ENCODE data around the gene HIGD1A.

The HIGD1A gene

DNA sequence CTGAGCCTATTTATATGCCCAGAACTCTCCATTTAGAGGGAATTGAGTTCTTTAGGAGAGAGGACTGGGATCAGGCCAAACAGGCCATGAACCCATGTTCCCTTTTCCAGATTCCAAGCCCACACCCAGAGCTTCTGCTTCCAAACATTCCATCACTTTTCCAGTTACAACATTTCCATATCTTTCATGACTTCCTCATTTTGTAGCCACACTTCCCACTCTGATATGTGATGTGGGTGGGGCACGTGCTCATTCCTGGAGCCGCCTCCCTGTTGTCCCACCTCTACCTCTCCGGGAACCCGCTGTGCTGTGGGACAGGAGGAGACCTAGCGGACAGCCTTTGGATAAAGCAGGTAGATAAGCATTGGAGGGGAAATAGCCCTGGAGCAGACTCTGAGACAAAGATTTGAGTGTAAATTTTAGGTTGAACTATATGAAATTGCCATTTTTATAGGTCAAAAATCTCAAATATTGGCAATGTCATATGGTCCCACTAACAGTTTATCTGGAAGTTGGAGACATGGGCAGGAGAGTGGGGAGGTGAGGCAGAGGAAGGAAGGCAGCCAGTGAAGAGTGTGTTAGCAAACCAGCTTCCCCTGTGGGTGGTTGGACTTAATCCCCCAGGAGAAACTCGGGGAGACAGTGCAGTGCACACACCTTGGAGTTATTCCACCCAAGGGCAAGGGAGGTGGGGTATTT is 39.6 kb upstream of the HIGD1A start:
- Histone ChIP-seq H3K4me2 (ENCODE audit: low read length) (no peak overlapping the region), H3K4me3 (ENCODE audit: low read length) (no peak overlapping the region), H3K4me1 (ENCODE audit: control insufficient read depth, insufficient read depth, low read length) (peaks cover 4% of the 10 kb centered on the region), H3K9ac (ENCODE audit: low read depth, low read length) (no peak overlapping the region), H3K9me3 (replicated peaks; ENCODE audit: low read length) (no peaks in the 10 kb centered on the region), H3K36me3 (ENCODE audit: insufficient read depth, low read length) (no peaks in the 10 kb centered on the region), H3K27me3 (ENCODE audit: control insufficient read depth, insufficient read depth, low read length) (peaks cover 33% of the 10 kb centered on the region)

DNA sequence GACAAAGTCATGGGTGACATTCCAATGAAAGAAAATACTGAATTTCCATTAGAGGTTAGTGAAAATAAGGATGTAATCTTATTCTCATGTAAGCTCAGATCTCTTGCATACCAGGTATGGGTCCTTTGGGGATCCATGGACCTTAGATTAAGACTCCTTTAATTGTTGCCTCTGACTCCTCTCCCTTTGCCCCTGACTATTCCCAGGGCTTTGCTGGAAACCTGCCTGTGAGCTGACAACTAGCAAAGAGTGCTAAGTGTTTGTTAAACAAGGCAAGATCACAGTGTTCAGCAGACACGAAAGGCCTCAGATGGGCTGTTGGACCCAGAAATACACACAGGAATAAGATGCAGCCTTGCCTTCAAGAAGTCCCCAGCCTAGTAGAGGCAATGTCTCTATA is 37.0 kb upstream of the HIGD1A start:
- H3K36me3 ChIP-seq (ENCODE audit: insufficient read depth, low read length) = no peaks in the 10 kb centered on the region
- no peak overlapping the region for H3K4me2 ChIP-seq (ENCODE audit: low read length)

DNA sequence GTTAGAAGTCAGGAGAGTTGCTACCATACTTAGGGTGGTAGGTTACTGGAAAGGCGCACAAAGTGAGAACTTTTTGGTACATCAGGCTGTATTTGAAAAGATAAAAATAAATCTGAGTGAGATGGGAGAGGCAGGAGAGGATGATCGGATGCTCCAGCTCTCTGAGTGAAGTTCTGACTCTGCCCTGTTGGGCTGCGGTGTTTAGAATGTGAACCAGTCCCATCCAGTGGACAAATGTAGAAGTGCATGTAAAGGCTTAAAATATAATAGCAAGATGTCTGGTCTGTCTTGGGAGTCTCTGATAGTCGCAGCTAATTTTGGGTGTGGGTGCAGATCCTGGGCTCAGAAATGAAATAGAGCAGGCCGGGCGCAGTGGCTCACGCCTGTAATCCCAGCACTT is 35.3 kb upstream of the HIGD1A start:
- H3K27me3 ChIP-seq (ENCODE audit: control insufficient read depth, insufficient read depth, low read length) = peaks cover 27% of the 10 kb centered on the region
- no peak overlapping the region for H3K9ac ChIP-seq (ENCODE audit: low read depth, low read length)
- H3K4me2 ChIP-seq (ENCODE audit: low read length) = peak overlapping the region; percentile 61
- no peaks in the 10 kb centered on the region for H3K9me3 ChIP-seq (replicated peaks; ENCODE audit: low read length)
- peaks cover 4% of the 10 kb centered on the region for H3K4me1 ChIP-seq (ENCODE audit: control insufficient read depth, insufficient read depth, low read length)
- H3K36me3 ChIP-seq (ENCODE audit: insufficient read depth, low read length) = no peaks in the 10 kb centered on the region
- no peak overlapping the region for H3K4me3 ChIP-seq (ENCODE audit: low read length)

More for the DNA sequence above, 37.0 kb upstream of the HIGD1A start:
- H3K4me1 ChIP-seq (ENCODE audit: control insufficient read depth, insufficient read depth, low read length) = peaks cover 4% of the 10 kb centered on the region
- no peak overlapping the region for H3K4me3 ChIP-seq (ENCODE audit: low read length)
- no peaks in the 10 kb centered on the region for H3K9me3 ChIP-seq (replicated peaks; ENCODE audit: low read length)
- H3K27me3 ChIP-seq (ENCODE audit: control insufficient read depth, insufficient read depth, low read length) = peaks cover 35% of the 10 kb centered on the region
- H3K9ac ChIP-seq (ENCODE audit: low read depth, low read length) = no peak overlapping the region

DNA sequence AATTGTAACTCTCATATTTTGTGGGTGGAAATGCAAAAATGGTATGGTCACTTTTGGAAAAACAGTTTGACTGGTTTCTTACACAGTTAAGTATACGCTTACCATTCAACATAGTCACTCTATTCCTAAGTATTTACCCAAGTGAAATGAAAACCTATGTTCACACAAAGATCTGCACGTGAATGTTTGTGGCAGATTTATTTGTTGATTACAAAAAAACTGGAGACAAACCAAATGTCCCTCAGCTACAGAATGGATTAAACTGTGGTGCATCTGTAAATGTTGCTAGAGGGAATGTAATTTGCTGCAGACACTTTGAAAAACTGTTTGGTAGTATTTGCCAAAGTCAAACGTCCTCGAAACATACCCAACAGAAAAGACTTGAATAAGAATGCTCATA is 34.3 kb upstream of the HIGD1A start:
- peaks cover 19% of the 10 kb centered on the region for H3K27me3 ChIP-seq (ENCODE audit: control insufficient read depth, insufficient read depth, low read length)
- H3K36me3 ChIP-seq (ENCODE audit: insufficient read depth, low read length) = no peaks in the 10 kb centered on the region
- no peaks in the 10 kb centered on the region for H3K9me3 ChIP-seq (replicated peaks; ENCODE audit: low read length)
- no peak overlapping the region for H3K4me3 ChIP-seq (ENCODE audit: low read length)
- H3K9ac ChIP-seq (ENCODE audit: low read depth, low read length) = no peak overlapping the region
- peaks cover 3% of the 10 kb centered on the region for H3K4me1 ChIP-seq (ENCODE audit: control insufficient read depth, insufficient read depth, low read length)
- no peak overlapping the region for H3K4me2 ChIP-seq (ENCODE audit: low read length)

DNA sequence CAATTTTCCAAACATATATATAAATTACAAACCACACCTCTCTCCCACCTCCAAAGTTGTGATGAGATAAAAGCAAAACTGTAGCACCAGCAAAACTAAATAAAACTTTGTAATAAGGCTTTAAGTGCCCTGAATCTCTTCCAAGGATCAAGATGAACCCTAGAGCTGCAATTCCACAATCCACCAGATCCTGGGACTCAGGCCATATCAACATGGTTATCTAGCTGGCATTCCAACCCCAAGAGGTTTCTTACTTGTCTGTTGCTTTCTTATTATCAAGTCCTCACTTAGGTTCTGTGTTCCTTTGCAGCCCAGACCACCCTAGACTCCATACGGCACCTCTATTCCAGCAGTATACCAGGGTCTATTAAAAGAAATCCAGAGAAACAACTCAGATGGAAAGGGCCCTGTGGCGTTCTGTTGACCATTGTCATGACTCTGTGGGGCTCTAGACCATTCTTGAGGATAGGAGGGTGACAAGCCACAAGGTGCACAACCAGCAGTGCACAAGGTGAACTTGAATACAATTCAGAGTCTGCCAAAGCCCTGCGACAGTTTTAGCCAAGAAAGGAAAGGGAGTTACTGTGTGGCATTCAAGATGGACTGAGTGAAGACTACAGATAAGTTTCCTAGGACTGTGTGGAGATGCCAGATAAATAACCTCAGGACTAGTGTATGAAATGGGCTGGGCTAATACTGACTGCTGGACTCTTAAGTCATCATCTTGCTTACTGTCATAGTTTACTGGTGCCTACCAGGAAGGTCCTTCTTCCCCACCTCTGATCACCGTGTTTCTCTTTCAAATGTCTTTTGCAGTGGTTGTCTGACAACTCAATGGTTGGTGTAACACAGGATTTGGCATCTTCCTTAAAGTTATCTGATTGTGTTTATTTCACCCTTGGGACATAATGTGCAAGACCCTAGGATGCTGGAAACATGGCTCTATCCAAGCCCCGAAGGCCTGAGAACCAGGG is 32.1 kb upstream of the HIGD1A start:
- no peaks in the 10 kb centered on the region for H3K4me1 ChIP-seq (ENCODE audit: control insufficient read depth, insufficient read depth, low read length)
- H3K27me3 ChIP-seq (ENCODE audit: control insufficient read depth, insufficient read depth, low read length) = peaks cover 13% of the 10 kb centered on the region
- no peak overlapping the region for H3K4me3 ChIP-seq (ENCODE audit: low read length)
- H3K4me2 ChIP-seq (ENCODE audit: low read length) = no peak overlapping the region
- no peak overlapping the region for H3K9ac ChIP-seq (ENCODE audit: low read depth, low read length)
- no peaks in the 10 kb centered on the region for H3K9me3 ChIP-seq (replicated peaks; ENCODE audit: low read length)
- no peaks in the 10 kb centered on the region for H3K36me3 ChIP-seq (ENCODE audit: insufficient read depth, low read length)

DNA sequence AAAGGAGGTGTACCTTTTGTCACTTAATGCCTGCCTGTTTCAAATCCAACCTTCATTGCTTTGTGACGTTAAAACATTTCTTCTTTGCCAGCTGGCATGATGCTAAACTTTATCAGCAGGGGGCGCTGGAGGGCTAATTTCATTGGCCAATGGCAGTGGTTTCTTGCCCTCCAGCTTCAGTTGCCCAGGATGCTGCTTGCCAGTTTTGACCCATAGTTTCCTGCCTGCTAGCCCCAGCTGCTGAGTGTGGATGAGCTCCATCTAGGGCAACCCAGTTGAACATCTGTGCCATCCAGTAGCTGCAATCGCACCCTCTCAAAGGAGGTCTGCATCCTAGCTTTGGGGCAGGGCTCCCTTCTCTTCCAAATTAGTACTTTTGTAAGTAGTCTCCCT is 27.0 kb upstream of the HIGD1A start:
- no peak overlapping the region for H3K9ac ChIP-seq (ENCODE audit: low read depth, low read length)
- no peaks in the 10 kb centered on the region for H3K9me3 ChIP-seq (replicated peaks; ENCODE audit: low read length)
- no peak overlapping the region for H3K4me2 ChIP-seq (ENCODE audit: low read length)
- H3K4me1 ChIP-seq (ENCODE audit: control insufficient read depth, insufficient read depth, low read length) = no peaks in the 10 kb centered on the region
- no peak overlapping the region for H3K4me3 ChIP-seq (ENCODE audit: low read length)
- no peaks in the 10 kb centered on the region for H3K36me3 ChIP-seq (ENCODE audit: insufficient read depth, low read length)
- H3K27me3 ChIP-seq (ENCODE audit: control insufficient read depth, insufficient read depth, low read length) = peaks cover 22% of the 10 kb centered on the region

DNA sequence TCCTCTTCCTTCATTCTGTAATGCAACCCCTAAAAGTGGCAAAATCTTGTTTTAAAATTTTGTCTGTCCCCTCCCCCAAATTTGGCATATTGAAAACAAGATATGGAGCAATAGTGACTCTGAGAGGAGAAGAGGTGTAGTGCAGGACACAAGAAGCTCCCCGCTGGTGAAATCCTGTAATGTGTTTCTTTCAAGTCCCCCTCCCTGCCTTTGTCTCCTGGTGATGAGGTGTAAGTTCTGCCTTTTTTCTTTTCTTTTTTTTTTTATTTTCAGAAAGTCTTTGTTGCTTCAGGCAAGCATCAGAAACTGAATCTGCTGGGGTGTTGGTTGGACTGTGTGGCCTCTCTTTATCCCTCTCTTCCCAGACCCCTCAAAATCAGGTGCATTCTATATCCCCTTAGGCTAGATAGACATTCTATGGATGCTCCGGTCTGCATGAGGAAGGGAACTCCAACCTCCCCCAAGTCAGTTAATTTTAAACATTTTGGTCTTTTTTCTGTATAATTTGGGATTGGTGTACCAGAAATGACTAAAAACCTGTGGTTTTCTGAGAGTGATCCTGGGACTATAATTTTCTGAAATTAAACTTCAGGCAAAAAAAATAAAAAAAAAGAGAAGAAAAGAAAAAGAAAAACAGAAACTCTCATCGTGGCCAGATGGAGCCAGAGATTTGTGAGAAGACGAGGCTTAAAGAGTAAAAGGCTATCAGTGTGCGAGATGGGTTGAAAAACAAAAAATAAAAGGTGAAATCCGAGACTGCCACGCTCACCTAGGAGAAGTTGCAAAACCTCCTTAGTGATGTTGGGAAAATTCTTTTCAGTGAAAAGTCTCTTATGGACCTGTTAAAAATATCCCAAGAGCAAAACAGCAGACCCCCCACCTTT is 26.4 kb upstream of the HIGD1A start:
- H3K4me2 ChIP-seq (ENCODE audit: low read length) = no peak overlapping the region
- no peak overlapping the region for H3K9ac ChIP-seq (ENCODE audit: low read depth, low read length)
- no peaks in the 10 kb centered on the region for H3K36me3 ChIP-seq (ENCODE audit: insufficient read depth, low read length)
- peaks cover 26% of the 10 kb centered on the region for H3K27me3 ChIP-seq (ENCODE audit: control insufficient read depth, insufficient read depth, low read length)
- H3K9me3 ChIP-seq (replicated peaks; ENCODE audit: low read length) = no peaks in the 10 kb centered on the region
- no peaks in the 10 kb centered on the region for H3K4me1 ChIP-seq (ENCODE audit: control insufficient read depth, insufficient read depth, low read length)
- H3K4me3 ChIP-seq (ENCODE audit: low read length) = no peak overlapping the region

DNA sequence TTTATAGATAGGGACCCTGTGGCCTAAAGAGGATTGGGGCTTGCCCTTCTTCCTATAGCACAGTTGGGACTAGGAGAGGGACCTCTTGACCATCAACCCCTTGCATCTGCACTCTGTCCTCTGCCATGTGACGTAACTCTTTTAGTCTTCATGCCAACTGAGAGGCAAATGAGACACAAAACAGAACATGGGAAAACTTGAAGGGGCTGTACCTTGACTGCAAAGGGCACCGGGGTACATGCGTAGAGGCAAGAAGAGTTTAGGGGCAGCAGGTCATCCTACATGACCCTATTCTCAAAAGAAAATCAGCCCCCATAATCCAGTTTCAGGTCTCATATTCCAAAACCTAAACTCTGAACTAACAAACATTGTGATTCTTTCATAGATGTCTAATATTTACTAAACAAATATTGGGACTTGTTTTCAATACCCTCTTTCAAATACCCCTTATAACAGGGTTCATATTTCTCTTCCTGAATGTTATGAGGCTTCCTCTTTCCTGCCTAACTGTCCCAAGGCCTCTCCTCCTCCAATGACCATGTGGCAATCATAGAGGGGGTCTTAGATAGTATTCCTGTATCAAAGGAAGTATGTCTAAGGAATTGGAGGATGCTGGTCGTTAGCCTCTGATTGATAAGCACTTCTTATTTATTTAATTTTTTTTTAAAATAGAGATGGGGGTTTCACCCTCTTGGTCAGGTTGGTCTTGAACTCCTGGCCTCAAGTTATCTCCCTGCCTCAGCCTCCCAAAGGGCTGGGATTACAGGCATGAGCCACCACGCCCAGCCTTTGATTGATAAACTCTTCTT is 25.5 kb upstream of the HIGD1A start:
- H3K9ac ChIP-seq (ENCODE audit: low read depth, low read length) = no peak overlapping the region
- no peaks in the 10 kb centered on the region for H3K4me1 ChIP-seq (ENCODE audit: control insufficient read depth, insufficient read depth, low read length)
- peaks cover 26% of the 10 kb centered on the region for H3K27me3 ChIP-seq (ENCODE audit: control insufficient read depth, insufficient read depth, low read length)
- no peaks in the 10 kb centered on the region for H3K36me3 ChIP-seq (ENCODE audit: insufficient read depth, low read length)
- H3K9me3 ChIP-seq (replicated peaks; ENCODE audit: low read length) = no peaks in the 10 kb centered on the region
- H3K4me2 ChIP-seq (ENCODE audit: low read length) = no peak overlapping the region
- H3K4me3 ChIP-seq (ENCODE audit: low read length) = no peak overlapping the region

DNA sequence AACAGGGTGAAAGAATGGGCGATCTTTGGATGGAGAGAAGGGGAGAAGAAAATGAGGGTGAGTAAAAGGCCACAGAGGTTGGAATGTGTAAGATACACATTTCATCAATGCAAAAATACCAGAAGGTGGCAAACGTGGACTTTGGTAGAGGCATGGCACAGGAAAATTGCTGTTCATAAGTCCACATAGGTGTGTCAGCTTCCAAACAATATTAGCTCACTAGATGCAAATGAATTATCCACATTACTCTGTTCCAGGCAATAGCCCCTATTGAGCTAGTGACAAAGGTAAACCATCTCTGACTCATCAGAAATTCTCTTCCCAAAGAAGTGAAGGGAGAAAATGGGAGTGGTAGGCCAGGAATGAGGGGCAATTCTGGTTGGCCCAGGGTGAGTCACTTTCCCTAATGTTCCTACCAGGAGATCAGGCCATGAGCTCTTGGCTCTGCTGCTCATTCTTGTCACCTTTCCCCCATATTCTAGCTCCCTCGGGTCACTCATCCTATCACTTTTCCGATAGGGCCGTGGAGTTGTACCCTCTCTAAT is 24.9 kb upstream of the HIGD1A start:
- Histone ChIP-seq H3K4me1 (ENCODE audit: control insufficient read depth, insufficient read depth, low read length) (no peaks in the 10 kb centered on the region), H3K9me3 (replicated peaks; ENCODE audit: low read length) (no peaks in the 10 kb centered on the region), H3K4me2 (ENCODE audit: low read length) (no peak overlapping the region), H3K9ac (ENCODE audit: low read depth, low read length) (no peak overlapping the region), H3K27me3 (ENCODE audit: control insufficient read depth, insufficient read depth, low read length) (peaks cover 26% of the 10 kb centered on the region), H3K4me3 (ENCODE audit: low read length) (no peak overlapping the region), H3K36me3 (ENCODE audit: insufficient read depth, low read length) (no peaks in the 10 kb centered on the region)

DNA sequence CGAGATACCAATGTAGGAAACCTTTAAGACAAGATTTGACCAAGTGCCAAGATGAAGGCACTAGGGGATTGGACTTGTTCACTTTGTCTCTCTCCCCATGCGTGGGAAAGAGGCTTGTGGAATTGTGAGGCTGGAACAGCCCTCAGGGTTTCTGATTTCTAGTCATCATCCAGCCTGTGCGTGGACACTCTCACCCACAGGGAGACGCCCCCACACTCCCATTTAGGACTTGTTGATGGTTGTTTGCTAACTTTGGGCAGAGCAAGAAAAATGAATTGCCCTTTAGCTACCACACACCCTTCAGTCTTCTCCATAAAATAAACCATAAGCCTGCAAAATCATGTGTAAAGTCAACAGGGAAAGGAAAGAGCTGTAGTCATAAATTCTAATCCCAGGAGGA is 23.4 kb upstream of the HIGD1A start:
- H3K4me3 ChIP-seq (ENCODE audit: low read length) = no peak overlapping the region
- no peaks in the 10 kb centered on the region for H3K36me3 ChIP-seq (ENCODE audit: insufficient read depth, low read length)
- H3K9ac ChIP-seq (ENCODE audit: low read depth, low read length) = no peak overlapping the region
- peaks cover 26% of the 10 kb centered on the region for H3K27me3 ChIP-seq (ENCODE audit: control insufficient read depth, insufficient read depth, low read length)
- H3K4me1 ChIP-seq (ENCODE audit: control insufficient read depth, insufficient read depth, low read length) = peaks cover 5% of the 10 kb centered on the region
- H3K4me2 ChIP-seq (ENCODE audit: low read length) = no peak overlapping the region
- H3K9me3 ChIP-seq (replicated peaks; ENCODE audit: low read length) = no peaks in the 10 kb centered on the region
